HG02981 (cell line): Measurements from ENCODE around the gene PBXIP1.
"Not testable (repeated sequence)": the region's sequence is repeated elsewhere in the genome, so short reads cannot be mapped to it uniquely, and the experiment has no call there.

ENCODE experiments used
- ATAC-seq: cut with Tn5 transposase; IDR thresholded peaks from one replicate; pipeline ENCODE4 v1.9.1; 2021; ENCODE audit warnings: mild to moderate bottlenecking, moderate library complexity; ENCODE audit not compliant: unreplicated experiment

PBXIP1 gene

GRCh38 chr1:154955718-154956543 is at the start of gene PBXIP1:
TSS of gene PBXIP1 (minus strand) at chr1:154956099. CDS start at chr1:154953721, 2,378 bp downstream.
- ATAC-seq = peak; percentile 46

- no peak for ATAC-seq
These were observed 49.4 kb upstream of the PBXIP1 start for GRCh38 chr1:155005076-155006011.

- no peak for ATAC-seq
These were observed 48.6 kb upstream of the PBXIP1 start for GRCh38 chr1:155004352-155005075.

- ATAC-seq = no peak
These were observed 48.0 kb upstream of the PBXIP1 start for GRCh38 chr1:155003766-155004351.

- ATAC-seq = no peak
These were observed 47.4 kb upstream of the PBXIP1 start for GRCh38 chr1:155003227-155003765.

- peak; percentile 0 for ATAC-seq
These were observed 46.7 kb upstream of the PBXIP1 start, which contains the start of gene ZBTB7B for GRCh38 chr1:155002464-155003226. TSS of gene ZBTB7B (plus strand) at chr1:155002802. CDS start at chr1:155014661, 11,859 bp downstream.

- peak; percentile 59 for ATAC-seq
These were observed 46.0 kb upstream of the PBXIP1 start for GRCh38 chr1:155001675-155002463.

GRCh38 chr1:155001425-155001674 is 45.5 kb upstream of the PBXIP1 start:
- no peak for ATAC-seq

GRCh38 chr1:155000726-155001424 is 45.0 kb upstream of the PBXIP1 start:
- ATAC-seq = peak; percentile 25

- no peak for ATAC-seq
These were observed 44.5 kb upstream of the PBXIP1 start for GRCh38 chr1:155000411-155000725.

GRCh38 chr1:154999571-155000410 is 43.9 kb upstream of the PBXIP1 start:
- no peak for ATAC-seq

- no peak for ATAC-seq
These were observed 43.1 kb upstream of the PBXIP1 start for GRCh38 chr1:154998818-154999570.

- no peak for ATAC-seq
These were observed 42.4 kb upstream of the PBXIP1 start for GRCh38 chr1:154998201-154998780.

GRCh38 chr1:154996966-154997701 is 41.2 kb upstream of the PBXIP1 start:
- no peak for ATAC-seq

- not testable (repeated sequence) for ATAC-seq
These were observed 39.5 kb upstream of the PBXIP1 start for GRCh38 chr1:154995301-154995983.
